SK-N-SH (cell line): ENCODE results near the gene RPL19. TPM values are rescaled to one million over a fixed set of nuclear protein-coding genes. Genes with fewer than 3 reads are reported as not detected.

Experiments
- CTCF ChIA-PET: fragments of 300-600, 350-600 bp; formaldehyde crosslinking; extraction: SDS; loops from one replicate; lab custom pipeline; 2021; lab: Yijun Ruan, JAX
- POLR2A ChIA-PET: fragments of 350-600 bp; sonication (Branson Sonifier 250); formaldehyde crosslinking; extraction: SDS; loops from one replicate; lab custom pipeline; 2020; ENCODE audit warnings: antibody characterized with exemption, inconsistent platforms; lab: Yijun Ruan, JAX
- DNase-seq: peaks from one replicate; pipeline ENCODE4 v3.0.0; 2012
- H2AFZ ChIP-seq: fragments of 200-600 bp; sonication (generic); 2 replicates; pipeline ENCODE4 v1.8.1; 2016; ENCODE audit warnings: antibody characterized with exemption, mild to moderate bottlenecking, low read depth
- H3F3A ChIP-seq: fragments of 200-600 bp; sonication (generic); replicated peaks from 2 replicates; pipeline ENCODE3; 2016; ENCODE audit warnings: antibody characterized with exemption, mild to moderate bottlenecking; ENCODE audit not compliant: insufficient read depth
- H3K27ac ChIP-seq, 2 experiments: fragments of 200-500 bp in 1 of 2; fragments of 200-600 bp in 1 of 2; sonication (Bioruptor generic) in 1 of 2; sonication (generic), shearing (Covaris generic) in 1 of 2; 2 replicates each; pipeline versions ENCODE4 v1.5.1 to v1.6.1; 2014 to 2016; ENCODE audit warnings: low read depth in 2 of 2, inconsistent platforms in 1 of 2, low read length in 1 of 2, mild to moderate bottlenecking in 1 of 2, mixed read lengths in 1 of 2
- H3K27me3 ChIP-seq: fragments of 200-600 bp; sonication (generic), shearing (Covaris generic); 2 replicates; pipeline ENCODE4 v1.6.1; 2016; ENCODE audit warnings: mixed run types; ENCODE audit not compliant: insufficient read depth
- H3K36me3 ChIP-seq, 2 experiments: fragments of 200-500 bp in 1 of 2; fragments of 200-600 bp in 1 of 2; sonication (Bioruptor generic) in 1 of 2; sonication (generic) in 1 of 2; replicated peaks in 1 of 2; 2 replicates each; pipeline versions ENCODE3 to v1.5.1; 2014 to 2016; ENCODE audit warnings: low read length in 1 of 2, mild to moderate bottlenecking in 1 of 2; ENCODE audit not compliant: insufficient read depth in 2 of 2, control insufficient read depth in 1 of 2
- H3K4me1 ChIP-seq, 2 experiments: fragments of 200-500 bp in 1 of 2; fragments of 200-600 bp in 1 of 2; sonication (Bioruptor generic) in 1 of 2; sonication (generic), shearing (Covaris generic) in 1 of 2; 2 replicates each; pipeline versions ENCODE4 v1.5.1 to v1.6.1; 2014 to 2016; ENCODE audit warnings: low read depth in 1 of 2, low read length in 1 of 2, mixed run types in 1 of 2; ENCODE audit not compliant: insufficient read depth in 2 of 2, control insufficient read depth in 1 of 2
- H3K4me2 ChIP-seq: fragments of 200-600 bp; sonication (generic), shearing (Covaris generic); 2 replicates; pipeline ENCODE4 v1.6.1; 2017; ENCODE audit warnings: mixed run types
- H3K4me3 ChIP-seq, 2 experiments: fragments of 200-500 bp in 1 of 2; fragments of 200-600 bp in 1 of 2; sonication (Bioruptor generic) in 1 of 2; sonication (generic), shearing (Covaris generic) in 1 of 2; 2 replicates each; pipeline versions ENCODE4 v1.5.1 to v1.8.1; 2014 to 2016; ENCODE audit warnings: low read depth in 2 of 2, inconsistent platforms in 1 of 2, low read length in 1 of 2, mild to moderate bottlenecking in 1 of 2, mixed read lengths in 1 of 2, moderate library complexity in 1 of 2
- H3K79me2 ChIP-seq: fragments of 200-600 bp; sonication (generic); 2 replicates; pipeline ENCODE4 v1.8.1; 2017; ENCODE audit warnings: mild to moderate bottlenecking; ENCODE audit not compliant: insufficient read depth
- H3K9ac ChIP-seq: fragments of 200-600 bp; sonication (generic); 2 replicates; pipeline ENCODE4 v1.6.1; 2017; ENCODE audit warnings: mixed run types
- H3K9me2 ChIP-seq: fragments of 200-600 bp; sonication (generic); 2 replicates; pipeline ENCODE4 v1.6.1; 2017; ENCODE audit warnings: mixed run types
- H3K9me3 ChIP-seq: fragments of 200-600 bp; sonication (generic); 2 replicates; pipeline ENCODE4 v1.6.1; 2017; ENCODE audit warnings: mixed run types, mild to moderate bottlenecking, moderate library complexity
- H4K20me1 ChIP-seq: fragments of 200-600 bp; sonication (generic); 2 replicates; pipeline ENCODE4 v1.6.1; 2017; ENCODE audit warnings: mild to moderate bottlenecking, mixed run types; ENCODE audit not compliant: insufficient read depth
- CTCF ChIP-seq: fragments of 200-600 bp; sonication (generic); IDR thresholded peaks from 2 replicates; pipeline ENCODE4 v1.6.1; 2017; ENCODE audit warnings: antibody characterized with exemption, mild to moderate bottlenecking, moderate library complexity
- FOSL2 ChIP-seq: IDR thresholded peaks from 2 replicates; pipeline ENCODE4 v1.4.0; 2012; ENCODE audit warnings: low read depth, mild to moderate bottlenecking, moderate library complexity, borderline replicate concordance
- JUND ChIP-seq: IDR thresholded peaks from 2 replicates; pipeline ENCODE4 v1.4.0; 2012
- MAX ChIP-seq: IDR thresholded peaks from 2 replicates; pipeline ENCODE4 v1.4.0; 2012; ENCODE audit warnings: low read depth
- MXI1 ChIP-seq: IDR thresholded peaks from 2 replicates; pipeline ENCODE4 v1.6.1; 2012; ENCODE audit warnings: mild to moderate bottlenecking, low read depth, low read length, improper control_type of control experiment
- NFIC ChIP-seq: IDR thresholded peaks from 2 replicates; pipeline ENCODE4 v1.4.0; 2012; ENCODE audit warnings: borderline replicate concordance
- RAD21 ChIP-seq: IDR thresholded peaks from 2 replicates; pipeline ENCODE4 v1.6.1; 2012; ENCODE audit warnings: mild to moderate bottlenecking, low read length
- RXRA ChIP-seq: IDR thresholded peaks from 2 replicates; pipeline ENCODE4 v1.4.0; 2012; ENCODE audit warnings: low read depth, mild to moderate bottlenecking, borderline replicate concordance
- SIN3A ChIP-seq: IDR thresholded peaks from 2 replicates; pipeline ENCODE4 v1.6.1; 2012; ENCODE audit warnings: low read depth, mild to moderate bottlenecking, low read length, moderate library complexity, borderline replicate concordance
- SMC3 ChIP-seq: IDR thresholded peaks from 2 replicates; pipeline ENCODE4 v1.6.1; 2012; ENCODE audit warnings: low read depth, low read length, improper control_type of control experiment
- WGBS: methylation state at CpG from one replicate; pipeline ENCODE4 v1.1.6; 2017; ENCODE audit warnings: low lambda C conversion rate; 5-methylcytosine and 5-hydroxymethylcytosine counted together
- polyA plus RNA-seq, 3 experiments: library from polyadenylated mRNA; depleted of rRNA; stranded (reverse); fragments of >200 nt; gene quantifications; 2 replicates each; pipeline ENCODE4 v1.2.3, GENCODE V29; 2012
- TF ChIP-seq, protein P1 (sequence below): IDR thresholded peaks from 2 replicates; pipeline ENCODE4 v1.4.0; 2012; ENCODE audit warnings: low read depth, borderline replicate concordance

The RPL19 gene
- polyA plus RNA-seq, 1 of the 3 experiments (the other 2 are of a cell fraction): 3,473 TPM

GRCh38 chr17:39194089-39194984, 5.7 kb upstream of the RPL19 start:
- Histone ChIP-seq H3K9ac (no peak overlapping the region), H3K4me2 (no peak overlapping the region)

More at GRCh38 chr17:39194089-39194984, 5.7 kb upstream of the RPL19 start:
- H3K79me2 ChIP-seq: peaks cover 33% of the 10 kb centered on the region
- no peak overlapping the region for H3K4me3 ChIP-seq
- no peak overlapping the region for H2AFZ ChIP-seq
- no peak overlapping the region; a peak in 1 of 4 replicates for H3K27ac ChIP-seq
- TF ChIP-seq MAX (no peak), NFIC (no peak), SIN3A (no peak), RXRA (no peak), JUND (no peak), RAD21 (peak; percentile 43), FOSL2 (no peak), SMC3 (peak; percentile 33; the same call in 1 of the 2 replicates), CTCF (peak; percentile 35; the same call in 1 of the 2 replicates), MXI1 (peak; percentile 71)
- TF ChIP-seq, protein P1, sequence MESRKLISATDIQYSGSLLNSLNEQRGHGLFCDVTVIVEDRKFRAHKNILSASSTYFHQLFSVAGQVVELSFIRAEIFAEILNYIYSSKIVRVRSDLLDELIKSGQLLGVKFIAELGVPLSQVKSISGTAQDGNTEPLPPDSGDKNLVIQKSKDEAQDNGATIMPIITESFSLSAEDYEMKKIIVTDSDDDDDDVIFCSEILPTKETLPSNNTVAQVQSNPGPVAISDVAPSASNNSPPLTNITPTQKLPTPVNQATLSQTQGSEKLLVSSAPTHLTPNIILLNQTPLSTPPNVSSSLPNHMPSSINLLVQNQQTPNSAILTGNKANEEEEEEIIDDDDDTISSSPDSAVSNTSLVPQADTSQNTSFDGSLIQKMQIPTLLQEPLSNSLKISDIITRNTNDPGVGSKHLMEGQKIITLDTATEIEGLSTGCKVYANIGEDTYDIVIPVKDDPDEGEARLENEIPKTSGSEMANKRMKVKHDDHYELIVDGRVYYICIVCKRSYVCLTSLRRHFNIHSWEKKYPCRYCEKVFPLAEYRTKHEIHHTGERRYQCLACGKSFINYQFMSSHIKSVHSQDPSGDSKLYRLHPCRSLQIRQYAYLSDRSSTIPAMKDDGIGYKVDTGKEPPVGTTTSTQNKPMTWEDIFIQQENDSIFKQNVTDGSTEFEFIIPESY: no peak
- H3K36me3 ChIP-seq: peaks cover 10 to 12% of the 10 kb centered on the region in 2 experiments
- CTCF ChIA-PET: interaction anchor here (0.7 to 29.0 kb wide), 7 partner anchors 8 to 211 kb away, joined by 3 to 781 read pairs (median 8); no protein-coding TSS in a partner anchor
- peaks cover 11% of the 10 kb centered on the region for H3F3A ChIP-seq
- H3K27me3 ChIP-seq: no peaks in the 10 kb centered on the region
- H3K4me1 ChIP-seq: peaks cover 19 to 34% of the 10 kb centered on the region in 2 experiments; a peak in 2 of 4 replicates
- WGBS: 67% methylated on average over 20 of the region's 20 CpGs
- H3K9me2 ChIP-seq: no peaks in the 10 kb centered on the region
- 0 out of 2 replicates have a peak, but pooled peaks cover 4% of the 10 kb centered on the region for H4K20me1 ChIP-seq
- POLR2A ChIA-PET: interaction anchor here (0.7 to 1.5 kb wide), 2 partner anchors 12 to 63 kb away, joined by 3 to 5 read pairs; no protein-coding TSS in a partner anchor
- H3K9me3 ChIP-seq: no peaks in the 10 kb centered on the region
- peak; percentile 90 for DNase-seq
